Dermis lymphatic vessel endothelial cell (primary cell): ENCODE data around the gene GPC5. TPM values are rescaled to one million over a fixed set of nuclear protein-coding genes. Genes with fewer than 3 reads are reported as not detected.

Source experiments
- total RNA-seq: library from RNA; depleted of rRNA; stranded (reverse); fragments of >200 nt; gene quantifications from 2 replicates; pipeline ENCODE4 v1.2.1, GENCODE V29; 2014

Gene GPC5
- total RNA-seq, result 0.43 and 1.3 TPM in 2 replicates

GRCh38 chr13:91398413-91399188 is at the start of gene GPC5:
TSS of gene GPC5 (plus strand) at chr13:91398621.

Other genes with a start within 250 kb of the GPC5 start
- 9.2 and 12.7 TPM in 2 replicates for gene MIR17HG, start 50.9 kb upstream of the GPC5 start, total RNA-seq